Testis (tissue), 3 donors: ENCODE data around the gene THBS4. TPM values are rescaled to one million over a fixed set of nuclear protein-coding genes. Genes with fewer than 3 reads are reported as not detected.

Source experiments
- DNase-seq: peaks from one replicate; pipeline ENCODE4 v3.0.0-alpha.2; 2019
- H3K27ac ChIP-seq, 2 donors: fragments of 200-600 bp; sonication (generic); one replicate each; pipeline ENCODE4 v1.5.1; 2019
- H3K27me3 ChIP-seq: fragments of 200-600 bp; sonication (generic); one replicate; pipeline ENCODE4 v1.5.1; 2019
- H3K36me3 ChIP-seq: fragments of 200-600 bp; sonication (generic); one replicate; pipeline ENCODE4 v1.5.1; 2017; ENCODE audit warnings: low read depth; ENCODE audit errors: missing control alignments
- H3K4me1 ChIP-seq: fragments of 200-600 bp; sonication (generic); one replicate; pipeline ENCODE4 v1.5.1; 2019
- H3K4me3 ChIP-seq, 2 donors: fragments of 200-600 bp; sonication (generic); one replicate each; pipeline ENCODE4 v1.5.1; 2017 to 2019
- H3K9me3 ChIP-seq: fragments of 200-600 bp; sonication (generic); one replicate; pipeline ENCODE4 v1.5.1; 2017
- POLR2A ChIP-seq: fragments of 450-650 bp; IDR thresholded peaks from one replicate; pipeline ENCODE4 v1.6.1; 2017; ENCODE audit warnings: antibody characterized with exemption, mild to moderate bottlenecking, moderate library complexity
- WGBS, 2 donors: methylation state at CpG; one replicate each; pipeline ENCODE4 v1.1.5; 2018; 5-methylcytosine and 5-hydroxymethylcytosine counted together
- intact Hi-C: fragments of 100-400 bp; cut with DNase I; formaldehyde crosslinking; loops from one replicate; pipeline ENCODE4 v1.15.1; 2023; ENCODE audit warnings: low total_unique reads
- polyA plus RNA-seq: library from polyadenylated mRNA; stranded (reverse); fragments of 350-450 nt; fragmentation: Illumina TruSeq; extraction: RNeasy Lipid Tissue Mini Kit (QIAGEN cat#74804); gene quantifications from one replicate; pipeline ENCODE4 v1.2.3, GENCODE V29; 2014; ENCODE audit warnings: low read depth, low replicate concordance; ENCODE audit not compliant: insufficient read depth
- total RNA-seq, 2 donors: library from RNA; depleted of rRNA; stranded (reverse); fragments of >200 nt; gene quantifications; one replicate each; pipeline ENCODE4 v1.2.3, GENCODE V29; 2016
- TF ChIP-seq, protein P1 (sequence below), 3 experiments: fragments of 450-650 bp in 2 of 3; fragments of 200-600 bp in 1 of 3; sonication (generic) in 1 of 3; IDR thresholded peaks; one replicate each; pipeline ENCODE4 v1.5.1; 2016 to 2019; ENCODE audit warnings: antibody characterized with exemption in 3 of 3, mild to moderate bottlenecking in 2 of 3, moderate library complexity in 1 of 3

The THBS4 gene
- total and polyA plus RNA-seq, 3 donors from 2014 or later, result 14.1 to 62.5 (median 18.3) TPM

- no peak for TF ChIP-seq POLR2A
- TF ChIP-seq, protein P1, sequence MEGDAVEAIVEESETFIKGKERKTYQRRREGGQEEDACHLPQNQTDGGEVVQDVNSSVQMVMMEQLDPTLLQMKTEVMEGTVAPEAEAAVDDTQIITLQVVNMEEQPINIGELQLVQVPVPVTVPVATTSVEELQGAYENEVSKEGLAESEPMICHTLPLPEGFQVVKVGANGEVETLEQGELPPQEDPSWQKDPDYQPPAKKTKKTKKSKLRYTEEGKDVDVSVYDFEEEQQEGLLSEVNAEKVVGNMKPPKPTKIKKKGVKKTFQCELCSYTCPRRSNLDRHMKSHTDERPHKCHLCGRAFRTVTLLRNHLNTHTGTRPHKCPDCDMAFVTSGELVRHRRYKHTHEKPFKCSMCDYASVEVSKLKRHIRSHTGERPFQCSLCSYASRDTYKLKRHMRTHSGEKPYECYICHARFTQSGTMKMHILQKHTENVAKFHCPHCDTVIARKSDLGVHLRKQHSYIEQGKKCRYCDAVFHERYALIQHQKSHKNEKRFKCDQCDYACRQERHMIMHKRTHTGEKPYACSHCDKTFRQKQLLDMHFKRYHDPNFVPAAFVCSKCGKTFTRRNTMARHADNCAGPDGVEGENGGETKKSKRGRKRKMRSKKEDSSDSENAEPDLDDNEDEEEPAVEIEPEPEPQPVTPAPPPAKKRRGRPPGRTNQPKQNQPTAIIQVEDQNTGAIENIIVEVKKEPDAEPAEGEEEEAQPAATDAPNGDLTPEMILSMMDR (IDR thresholded peaks at IDR 0.05), result no peak
- H3K27ac ChIP-seq, result no peak overlapping the region
- intact Hi-C loops, result no loop called here
- WGBS, 2 donors, result 95 to 100% methylated on average over 2 of the region's 2 CpGs
- no peak for DNase-seq
- no peak overlapping the region for H3K4me3 ChIP-seq
- H3K36me3 ChIP-seq, result no peaks in the 10 kb centered on the region
- no peaks in the 10 kb centered on the region for H3K27me3 ChIP-seq
- H3K9me3 ChIP-seq, result no peaks in the 10 kb centered on the region
- H3K4me1 ChIP-seq, result peaks cover 12% of the 10 kb centered on the region
Observed at GRCh38 chr5:80071510-80072021, 36.4 kb downstream of the THBS4 start.

GRCh38 chr5:80072103-80073073, 37.2 kb downstream of the THBS4 start:
- H3K4me3 ChIP-seq, result no peak overlapping the region
- WGBS, 2 donors, result 93 to 94% methylated on average over 8 to 10 of the region's 10 CpGs

GRCh38 chr5:80076131-80077050, 41.2 kb downstream of the THBS4 start:
- intact Hi-C loops, result no loop called here

More at GRCh38 chr5:80072103-80073073, 37.2 kb downstream of the THBS4 start:
- TF ChIP-seq, protein P1 (IDR thresholded peaks at IDR 0.05), result no peak
- no peak for TF ChIP-seq POLR2A
- H3K4me1 ChIP-seq, result peaks cover 12% of the 10 kb centered on the region
- DNase-seq, result no peak
- no peak overlapping the region for H3K27ac ChIP-seq
- no peaks in the 10 kb centered on the region for H3K36me3 ChIP-seq
- no peaks in the 10 kb centered on the region for H3K9me3 ChIP-seq
- H3K27me3 ChIP-seq, result no peaks in the 10 kb centered on the region
- intact Hi-C loops, result no loop called here

DNA sequence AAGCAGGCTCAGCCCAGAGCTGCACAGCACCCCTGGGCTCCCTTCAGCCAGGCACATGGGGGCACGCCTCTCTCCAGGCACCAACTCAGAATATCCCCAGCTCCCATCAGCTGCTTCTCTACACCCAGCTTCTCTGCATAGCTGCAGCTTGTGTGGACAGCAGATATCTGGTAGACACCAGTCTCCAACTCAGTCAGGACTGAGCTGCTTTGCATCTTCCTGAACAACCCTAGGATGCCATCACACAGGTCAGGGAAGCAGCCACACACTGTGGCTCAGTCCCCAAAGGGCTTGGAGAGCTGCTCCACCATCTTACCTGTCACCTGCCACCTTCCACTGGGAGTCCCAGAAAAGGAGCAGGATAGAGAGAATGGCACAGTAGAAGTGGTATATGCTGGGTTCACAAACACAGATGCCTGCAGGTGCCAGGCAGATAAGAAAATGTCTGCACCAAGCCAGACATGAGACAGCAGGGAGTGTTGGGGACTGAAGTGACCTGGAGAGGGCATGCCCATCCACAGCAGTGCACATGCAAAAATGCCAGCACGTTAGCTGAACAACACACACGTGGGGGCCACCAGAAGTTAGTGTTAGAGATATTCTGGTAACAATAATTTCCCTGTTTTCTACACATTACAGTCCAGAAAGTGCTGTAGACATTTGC, 42.0 kb downstream of the THBS4 start:
- TF ChIP-seq POLR2A, result no peak
- TF ChIP-seq, protein P1 (IDR thresholded peaks at IDR 0.05), result no peak
- H3K4me3 ChIP-seq, result no peak overlapping the region
- 74 to 95% methylated on average over 2 to 3 of the region's 3 CpGs for WGBS, 2 donors
- DNase-seq, result no peak
- no peaks in the 10 kb centered on the region for H3K9me3 ChIP-seq
- H3K4me1 ChIP-seq, result no peaks in the 10 kb centered on the region
- intact Hi-C loops, result no loop called here
- no peaks in the 10 kb centered on the region for H3K27me3 ChIP-seq
- no peak overlapping the region for H3K27ac ChIP-seq
- H3K36me3 ChIP-seq, result no peaks in the 10 kb centered on the region

More at GRCh38 chr5:80076131-80077050, 41.2 kb downstream of the THBS4 start:
- Histone ChIP-seq H3K27ac (no peak overlapping the region), H3K9me3 (no peaks in the 10 kb centered on the region), H3K4me3 (no peak overlapping the region), H3K4me1 (no peaks in the 10 kb centered on the region), H3K36me3 (no peaks in the 10 kb centered on the region), H3K27me3 (no peaks in the 10 kb centered on the region)
- TF ChIP-seq, protein P1 (IDR thresholded peaks at IDR 0.05), result no peak
- TF ChIP-seq POLR2A, result no peak
- DNase-seq, result no peak
- WGBS, 2 donors, result 91 to 93% methylated on average over 10 of the region's 10 CpGs
